OCI-LY1 (cell line): Measurements from ENCODE around the gene NACC1.

ENCODE experiments used
- H2AFZ ChIP-seq: fragments of 200-600 bp; sonication (generic), shearing (Covaris generic); 2 replicates; pipeline ENCODE4 v1.6.0; 2014; ENCODE audit warnings: antibody characterized with exemption, mild to moderate bottlenecking, low read length
- H3F3A ChIP-seq: fragments of 200-600 bp; sonication (generic), shearing (Covaris generic); 2 replicates; pipeline ENCODE4 v1.6.0; 2014; ENCODE audit warnings: mild to moderate bottlenecking, antibody characterized with exemption, low read length, moderate library complexity; ENCODE audit not compliant: insufficient read depth
- H3K27ac ChIP-seq: fragments of 200-600 bp; sonication (generic); 2 replicates; pipeline ENCODE4 v1.5.1; 2014; ENCODE audit warnings: low read length, mixed run types, mild to moderate bottlenecking, low read depth; ENCODE audit not compliant: poor library complexity, severe bottlenecking
- H3K27me3 ChIP-seq: fragments of 200-600 bp; sonication (generic); 2 replicates; pipeline ENCODE4 v1.6.0; 2014; ENCODE audit warnings: antibody characterized with exemption, mild to moderate bottlenecking, low read length, moderate library complexity; ENCODE audit not compliant: insufficient read depth
- H3K36me3 ChIP-seq: fragments of 200-600 bp; sonication (generic); 2 replicates; pipeline ENCODE4 v1.6.1; 2014; ENCODE audit warnings: mild to moderate bottlenecking, antibody characterized with exemption, low read length, moderate library complexity, mixed read lengths; ENCODE audit not compliant: insufficient read depth
- H3K4me1 ChIP-seq: fragments of 200-600 bp; sonication (generic); 2 replicates; pipeline ENCODE4 v1.5.1; 2014; ENCODE audit warnings: mild to moderate bottlenecking, low read length, moderate library complexity; ENCODE audit not compliant: insufficient read depth, severe bottlenecking
- H3K4me2 ChIP-seq: fragments of 200-600 bp; sonication (generic), shearing (Covaris generic); 2 replicates; pipeline ENCODE4 v1.6.1; 2014; ENCODE audit warnings: low read length
- H3K4me3 ChIP-seq: fragments of 200-600 bp; sonication (generic); 2 replicates; pipeline ENCODE4 v1.5.1; 2014; ENCODE audit warnings: low read length, low read depth, mild to moderate bottlenecking, mixed read lengths; ENCODE audit not compliant: poor library complexity, severe bottlenecking
- H3K79me2 ChIP-seq: fragments of 200-600 bp; shearing (Covaris generic); 2 replicates; pipeline ENCODE4 v1.6.1; 2016; ENCODE audit warnings: mixed run types, low read length, mixed read lengths; ENCODE audit not compliant: insufficient read depth
- H3K9ac ChIP-seq: fragments of 200-600 bp; sonication (generic), shearing (Covaris generic); 2 replicates; pipeline ENCODE4 v1.6.1; 2014; ENCODE audit warnings: mild to moderate bottlenecking, low read length, mixed read lengths
- H3K9me2 ChIP-seq: fragments of 200-600 bp; sonication (generic), shearing (Covaris generic); 2 replicates; pipeline ENCODE4 v1.6.1; 2014; ENCODE audit warnings: low read depth, mild to moderate bottlenecking, low read length, mixed read lengths
- H3K9me3 ChIP-seq: fragments of 200-600 bp; shearing (Covaris generic); 2 replicates; pipeline ENCODE4 v1.6.1; 2014; ENCODE audit warnings: low read length, mixed read lengths
- H4K20me1 ChIP-seq: fragments of 200-600 bp; sonication (generic), shearing (Covaris generic); 2 replicates; pipeline ENCODE4 v1.6.0; 2016; ENCODE audit warnings: mild to moderate bottlenecking, low read length; ENCODE audit not compliant: insufficient read depth
- CTCF ChIP-seq: fragments of 200-600 bp; sonication (generic), shearing (Covaris generic); IDR thresholded peaks from 2 replicates; pipeline ENCODE4 v1.5.1; 2017; ENCODE audit warnings: mild to moderate bottlenecking, antibody characterized with exemption, low read length, moderate library complexity, mixed read lengths
- EZH2 ChIP-seq: fragments of 200-600 bp; sonication (generic), shearing (Covaris generic); IDR thresholded peaks from 2 replicates; pipeline ENCODE4 v1.8.0; 2017; ENCODE audit warnings: borderline replicate concordance, mixed run types, mild to moderate bottlenecking, antibody characterized with exemption, low read length, moderate library complexity, mixed read lengths

The NACC1 gene

DNA sequence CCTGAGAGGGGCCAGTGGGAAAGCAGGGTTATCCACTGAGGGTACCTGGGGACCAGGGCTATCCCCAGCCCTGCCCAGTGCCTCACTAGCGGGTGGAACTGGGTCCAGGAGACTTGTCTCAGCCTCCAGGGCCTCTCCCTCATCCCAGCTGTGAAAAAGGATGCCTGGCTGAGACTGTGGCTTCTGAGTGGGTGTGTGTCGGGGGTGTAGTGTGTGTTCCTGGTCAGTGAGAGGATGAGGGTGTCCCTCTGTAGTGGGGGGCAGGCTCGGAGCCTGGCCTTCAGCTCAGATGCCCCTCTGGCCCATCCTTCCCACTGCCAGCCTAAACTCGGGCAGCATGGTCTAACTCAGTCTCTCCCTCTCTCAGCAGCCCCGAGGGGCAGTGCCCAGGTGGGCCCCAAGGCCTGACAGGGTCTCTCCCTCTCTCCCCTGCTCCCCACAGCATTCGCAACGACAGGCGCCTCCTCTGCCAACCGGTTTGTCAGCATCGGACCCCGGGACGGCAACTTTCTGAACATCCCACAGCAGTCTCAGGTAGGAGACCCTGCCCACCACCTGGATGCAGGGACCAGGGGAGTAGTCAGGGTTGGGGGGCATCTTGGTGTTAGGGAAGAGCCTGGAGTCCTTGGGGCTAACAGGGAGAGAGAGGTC lies 28.1 kb upstream of the NACC1 start:
- H3K4me2 ChIP-seq: no peak overlapping the region
- H3K9ac ChIP-seq: no peak overlapping the region
- no peaks in the 10 kb centered on the region for H3K4me1 ChIP-seq
- no peaks in the 10 kb centered on the region for H3K36me3 ChIP-seq
- no peaks in the 10 kb centered on the region for H3K9me3 ChIP-seq
- no peak for TF ChIP-seq EZH2
- no peak for TF ChIP-seq CTCF
- H3F3A ChIP-seq: no peaks in the 10 kb centered on the region
- no peak overlapping the region for H3K27ac ChIP-seq
- no peaks in the 10 kb centered on the region for H3K79me2 ChIP-seq
- no peak overlapping the region for H2AFZ ChIP-seq
- H4K20me1 ChIP-seq: no peaks in the 10 kb centered on the region
- peaks cover 15% of the 10 kb centered on the region for H3K27me3 ChIP-seq
- no peaks in the 10 kb centered on the region for H3K9me2 ChIP-seq
- H3K4me3 ChIP-seq: no peak overlapping the region

- no peak overlapping the region for H3K9ac ChIP-seq
- no peaks in the 10 kb centered on the region for H3K36me3 ChIP-seq
- H4K20me1 ChIP-seq: no peaks in the 10 kb centered on the region
- peaks cover 15% of the 10 kb centered on the region for H3K27me3 ChIP-seq
- H3K9me3 ChIP-seq: no peaks in the 10 kb centered on the region
- no peak overlapping the region for H3K4me3 ChIP-seq
- no peak overlapping the region for H2AFZ ChIP-seq
- TF ChIP-seq EZH2 (no peak), CTCF (no peak)
- H3F3A ChIP-seq: no peaks in the 10 kb centered on the region
- no peaks in the 10 kb centered on the region for H3K79me2 ChIP-seq
- no peak overlapping the region for H3K27ac ChIP-seq
- H3K4me2 ChIP-seq: no peak overlapping the region
- H3K9me2 ChIP-seq: no peaks in the 10 kb centered on the region
- H3K4me1 ChIP-seq: no peaks in the 10 kb centered on the region
Observed at GRCh38 chr19:13090511-13091231, 27.4 kb upstream of the NACC1 start.

GRCh38 chr19:13091400-13092157 lies 26.5 kb upstream of the NACC1 start:
- no peaks in the 10 kb centered on the region for H3K9me3 ChIP-seq
- H3F3A ChIP-seq: no peaks in the 10 kb centered on the region
- H3K9ac ChIP-seq: no peak overlapping the region
- H3K27me3 ChIP-seq: peaks cover 22% of the 10 kb centered on the region
- H3K79me2 ChIP-seq: no peaks in the 10 kb centered on the region
- H3K36me3 ChIP-seq: no peaks in the 10 kb centered on the region
- no peak for TF ChIP-seq EZH2
- no peak overlapping the region for H3K4me3 ChIP-seq
- no peaks in the 10 kb centered on the region for H4K20me1 ChIP-seq
- H3K9me2 ChIP-seq: no peaks in the 10 kb centered on the region
- H3K4me1 ChIP-seq: peaks cover 7% of the 10 kb centered on the region
- no peak overlapping the region for H2AFZ ChIP-seq
- H3K27ac ChIP-seq: no peak overlapping the region
- H3K4me2 ChIP-seq: no peak overlapping the region
